ENCODE measurements around the gene ING3.

The ING3 gene

GRCh38 chr7:121012170-121012874, 61.7 kb downstream of the ING3 start:
- Histone ChIP-seq H4K20me1 (ENCODE audit: insufficient read depth) (no peaks in the 10 kb centered on the region), H3K27me3 (ENCODE audit: insufficient read depth, low read depth) (no peaks in the 10 kb centered on the region), H3K4me3 (IDR thresholded peaks at IDR 0.05; ENCODE audit: insufficient read depth, low read depth, low read length) (no peak overlapping the region), H3K79me2 (ENCODE audit: insufficient read depth, low read depth) (no peaks in the 10 kb centered on the region), H3K27ac (no peak overlapping the region), H3K36me3 (ENCODE audit: insufficient read depth) (no peaks in the 10 kb centered on the region), H2AFZ (ENCODE audit: low read depth) (no peak overlapping the region), H3K4me2 (no peak overlapping the region), H3K9ac (no peak overlapping the region), H3K4me1 (ENCODE audit: low read depth, poor library complexity, severe bottlenecking) (no peaks in the 10 kb centered on the region)
- no peak for TF ChIP-seq CTCF (conservative IDR thresholded peaks at IDR 0.05; ENCODE audit: low read depth, low read length)

DNA sequence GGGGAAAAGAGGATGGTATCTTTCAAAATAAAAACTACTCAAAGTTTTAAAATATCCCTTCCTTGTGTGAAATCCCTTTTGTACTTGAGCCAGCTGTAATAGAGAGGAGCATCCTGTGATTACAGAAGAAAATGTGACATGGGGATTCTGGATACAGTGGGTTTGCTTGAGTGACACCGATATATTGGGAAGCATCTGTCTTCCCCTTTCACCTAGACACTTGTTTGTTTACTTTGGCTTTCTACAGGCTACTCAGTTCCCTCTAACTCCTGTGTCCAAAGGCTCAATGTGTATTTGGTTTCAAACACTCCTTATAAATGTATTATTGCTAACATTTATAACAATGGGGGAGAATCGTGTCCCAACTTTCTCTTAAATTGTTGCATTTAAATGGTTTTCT, 62.3 kb downstream of the ING3 start:
- H3K79me2 ChIP-seq (ENCODE audit: insufficient read depth, low read depth) = no peaks in the 10 kb centered on the region
- no peaks in the 10 kb centered on the region for H3K36me3 ChIP-seq (ENCODE audit: insufficient read depth)
- H3K4me1 ChIP-seq (ENCODE audit: low read depth, poor library complexity, severe bottlenecking) = no peaks in the 10 kb centered on the region
- no peak overlapping the region for H3K4me3 ChIP-seq (IDR thresholded peaks at IDR 0.05; ENCODE audit: insufficient read depth, low read depth, low read length)
- H3K4me2 ChIP-seq = no peak overlapping the region
- H3K9ac ChIP-seq = no peak overlapping the region
- H3K27me3 ChIP-seq (ENCODE audit: insufficient read depth, low read depth) = no peaks in the 10 kb centered on the region
- TF ChIP-seq CTCF (conservative IDR thresholded peaks at IDR 0.05; ENCODE audit: low read depth, low read length) = no peak
- H4K20me1 ChIP-seq (ENCODE audit: insufficient read depth) = no peaks in the 10 kb centered on the region
- no peak overlapping the region for H2AFZ ChIP-seq (ENCODE audit: low read depth)
- H3K27ac ChIP-seq = no peak overlapping the region

DNA sequence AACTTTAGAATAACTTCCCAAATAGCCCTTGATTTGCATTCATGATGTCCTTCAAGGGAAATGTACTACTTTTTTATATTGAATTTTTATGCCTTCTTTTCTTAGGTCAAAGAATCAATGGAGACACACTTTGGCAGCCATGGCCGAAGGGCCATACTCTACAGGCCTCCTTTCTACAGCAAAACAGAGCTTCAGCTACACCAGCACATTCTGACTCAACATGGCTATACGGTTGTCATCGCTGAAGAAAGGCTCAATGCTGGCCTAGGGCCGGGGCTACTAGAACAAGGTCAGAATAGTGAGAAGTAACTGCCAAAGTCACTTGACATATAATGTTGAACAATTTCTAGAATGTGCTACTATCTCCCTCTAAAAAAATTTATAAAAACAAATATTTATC, 65.0 kb downstream of the ING3 start:
- Histone ChIP-seq H3K4me1 (ENCODE audit: low read depth, poor library complexity, severe bottlenecking) (no peaks in the 10 kb centered on the region), H4K20me1 (ENCODE audit: insufficient read depth) (no peaks in the 10 kb centered on the region), H3K36me3 (ENCODE audit: insufficient read depth) (no peaks in the 10 kb centered on the region), H2AFZ (ENCODE audit: low read depth) (no peak overlapping the region), H3K9ac (no peak overlapping the region), H3K4me3 (IDR thresholded peaks at IDR 0.05; ENCODE audit: insufficient read depth, low read depth, low read length) (no peak overlapping the region), H3K79me2 (ENCODE audit: insufficient read depth, low read depth) (no peaks in the 10 kb centered on the region), H3K27ac (no peak overlapping the region), H3K27me3 (ENCODE audit: insufficient read depth, low read depth) (no peaks in the 10 kb centered on the region), H3K4me2 (no peak overlapping the region)
- no peak for TF ChIP-seq CTCF (conservative IDR thresholded peaks at IDR 0.05; ENCODE audit: low read depth, low read length)

GRCh38 chr7:121016966-121017365, 66.4 kb downstream of the ING3 start:
- Histone ChIP-seq H4K20me1 (ENCODE audit: insufficient read depth) (no peaks in the 10 kb centered on the region), H3K36me3 (ENCODE audit: insufficient read depth) (no peaks in the 10 kb centered on the region), H2AFZ (ENCODE audit: low read depth) (no peak overlapping the region), H3K4me1 (ENCODE audit: low read depth, poor library complexity, severe bottlenecking) (no peaks in the 10 kb centered on the region), H3K27me3 (ENCODE audit: insufficient read depth, low read depth) (no peaks in the 10 kb centered on the region), H3K4me3 (IDR thresholded peaks at IDR 0.05; ENCODE audit: insufficient read depth, low read depth, low read length) (no peak overlapping the region), H3K27ac (no peak overlapping the region), H3K4me2 (no peak overlapping the region), H3K9ac (no peak overlapping the region), H3K79me2 (ENCODE audit: insufficient read depth, low read depth) (no peaks in the 10 kb centered on the region)
- TF ChIP-seq CTCF (conservative IDR thresholded peaks at IDR 0.05; ENCODE audit: low read depth, low read length) = no peak

Measured in KMS-11 (cell line).